DND-41 (cell line): ENCODE measurements around the gene BCAN.

Source experiments
- ATAC-seq: fragments of 200-7000 bp; cut with Tn5 transposase; 3 replicates; pipeline ENCODE4 v1.9.1; 2021; ENCODE audit warnings: low read depth; ENCODE audit not compliant: insufficient read depth
- DNase-seq: peaks from one replicate; pipeline ENCODE4 v3.0.0-alpha.2; 2020
- H2AFZ ChIP-seq: 2 replicates; pipeline ENCODE4 v1.6.0; 2012; ENCODE audit warnings: low read depth, low read length
- H3K27ac ChIP-seq: 2 replicates; pipeline ENCODE4 v1.5.1; 2012; ENCODE audit warnings: low read length, inconsistent platforms
- H3K27me3 ChIP-seq: fragments of 200-600 bp; sonication (generic); 2 replicates; pipeline ENCODE4 v1.6.0; 2012; ENCODE audit warnings: low read length, mild to moderate bottlenecking, inconsistent platforms; ENCODE audit not compliant: insufficient read depth, poor library complexity
- H3K36me3 ChIP-seq: 2 replicates; pipeline ENCODE4 v1.5.1; 2012; ENCODE audit warnings: low read length, inconsistent platforms; ENCODE audit not compliant: insufficient read depth
- H3K4me1 ChIP-seq: 2 replicates; pipeline ENCODE4 v1.5.1; 2012; ENCODE audit warnings: mild to moderate bottlenecking, low read length; ENCODE audit not compliant: insufficient read depth
- H3K4me2 ChIP-seq: 2 replicates; pipeline ENCODE4 v1.6.0; 2012; ENCODE audit warnings: mild to moderate bottlenecking, moderate library complexity, low read length, inconsistent platforms; ENCODE audit not compliant: insufficient read depth
- H3K4me3 ChIP-seq, 2 experiments: fragments of 200-600 bp in 1 of 2; shearing (Covaris generic) in 1 of 2; 2 replicates each; pipeline ENCODE4 v1.5.1; 2012 to 2016; ENCODE audit warnings: inconsistent platforms in 2 of 2, low read length in 2 of 2, mild to moderate bottlenecking in 2 of 2, low read depth in 1 of 2, moderate library complexity in 1 of 2
- H3K79me2 ChIP-seq: 2 replicates; pipeline ENCODE4 v1.6.0; 2012; ENCODE audit warnings: low read length, inconsistent platforms; ENCODE audit not compliant: insufficient read depth
- H3K9ac ChIP-seq: 2 replicates; pipeline ENCODE4 v1.6.0; 2012; ENCODE audit warnings: low read depth, mild to moderate bottlenecking, inconsistent platforms, low read length, moderate library complexity
- H3K9me3 ChIP-seq: 2 replicates; pipeline ENCODE4 v1.5.1; 2012; ENCODE audit warnings: low read length, moderate library complexity, mild to moderate bottlenecking, inconsistent platforms; ENCODE audit not compliant: insufficient read depth, severe bottlenecking
- H4K20me1 ChIP-seq: 2 replicates; pipeline ENCODE4 v1.6.0; 2012; ENCODE audit warnings: low read length; ENCODE audit not compliant: insufficient read depth
- EZH2 ChIP-seq: IDR thresholded peaks from 3 replicates; pipeline ENCODE4 v1.6.1; 2012; ENCODE audit warnings: borderline replicate concordance, low read depth, mild to moderate bottlenecking, moderate library complexity, low read length, inconsistent platforms; ENCODE audit not compliant: severe bottlenecking
- TF ChIP-seq, protein P1 (sequence below): IDR thresholded peaks from 2 replicates; pipeline ENCODE4 v1.5.1; 2012; ENCODE audit warnings: borderline replicate concordance, low read length, moderate library complexity, mild to moderate bottlenecking; ENCODE audit not compliant: poor library complexity, severe bottlenecking; ENCODE audit errors: extremely low read depth

Gene BCAN

DNA sequence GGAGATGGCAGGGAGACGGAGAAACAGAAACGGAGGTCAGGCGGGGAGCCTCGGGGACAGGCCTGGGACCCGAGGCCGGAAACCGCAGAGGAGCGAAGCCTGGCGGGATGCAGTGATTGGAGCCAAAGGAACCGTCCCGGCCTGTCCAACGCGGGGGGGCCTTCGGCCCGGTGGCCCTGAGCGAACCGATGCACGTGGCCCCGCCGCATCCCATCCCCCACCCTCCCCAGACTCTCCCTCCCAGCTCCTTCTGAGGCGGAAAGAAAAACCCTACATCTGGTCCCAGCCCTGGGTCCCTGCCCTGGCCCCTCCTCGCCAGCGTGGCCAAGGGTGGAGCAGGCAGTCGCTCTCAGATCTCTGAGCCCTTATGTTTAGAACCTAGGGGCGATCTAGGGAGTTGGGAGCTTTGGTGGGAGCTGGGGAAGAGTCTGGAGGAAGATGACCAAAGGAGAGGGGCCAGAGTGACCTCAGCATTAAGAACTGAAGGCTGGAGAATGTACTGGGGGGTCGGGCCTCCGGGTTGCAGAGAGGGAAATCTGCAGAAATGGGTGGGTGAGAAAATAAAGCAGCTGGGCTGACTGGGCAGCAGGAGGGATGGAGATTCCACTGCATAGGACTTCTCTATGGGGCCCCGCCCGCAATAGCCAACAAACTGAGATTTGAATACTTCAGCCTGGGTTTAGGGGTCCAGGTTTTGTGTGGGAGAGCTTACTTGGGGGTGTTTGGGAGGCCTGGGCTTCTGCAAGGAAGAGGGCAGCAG, 64.9 kb downstream of the BCAN start:
- Histone ChIP-seq H3K4me2 (peak overlapping the region; percentile 91), H3K4me1 (peaks cover 24% of the 10 kb centered on the region), H3K36me3 (no peaks in the 10 kb centered on the region), H3K4me3 (peak overlapping the region in 1 of 2 experiments; percentile 60; a peak in 2 of 4 replicates), H3K27me3 (peaks cover 17% of the 10 kb centered on the region), H3K27ac (no peak overlapping the region), H3K9ac (peak overlapping the region; percentile 44), H4K20me1 (peaks cover 8% of the 10 kb centered on the region), H2AFZ (peak overlapping the region; percentile 82), H3K79me2 (no peaks in the 10 kb centered on the region), H3K9me3 (no peaks in the 10 kb centered on the region)
- ATAC-seq (peak; percentile 38), DNase-seq (peak; percentile 50)
- peak; percentile 2 for TF ChIP-seq EZH2
- TF ChIP-seq, protein P1, sequence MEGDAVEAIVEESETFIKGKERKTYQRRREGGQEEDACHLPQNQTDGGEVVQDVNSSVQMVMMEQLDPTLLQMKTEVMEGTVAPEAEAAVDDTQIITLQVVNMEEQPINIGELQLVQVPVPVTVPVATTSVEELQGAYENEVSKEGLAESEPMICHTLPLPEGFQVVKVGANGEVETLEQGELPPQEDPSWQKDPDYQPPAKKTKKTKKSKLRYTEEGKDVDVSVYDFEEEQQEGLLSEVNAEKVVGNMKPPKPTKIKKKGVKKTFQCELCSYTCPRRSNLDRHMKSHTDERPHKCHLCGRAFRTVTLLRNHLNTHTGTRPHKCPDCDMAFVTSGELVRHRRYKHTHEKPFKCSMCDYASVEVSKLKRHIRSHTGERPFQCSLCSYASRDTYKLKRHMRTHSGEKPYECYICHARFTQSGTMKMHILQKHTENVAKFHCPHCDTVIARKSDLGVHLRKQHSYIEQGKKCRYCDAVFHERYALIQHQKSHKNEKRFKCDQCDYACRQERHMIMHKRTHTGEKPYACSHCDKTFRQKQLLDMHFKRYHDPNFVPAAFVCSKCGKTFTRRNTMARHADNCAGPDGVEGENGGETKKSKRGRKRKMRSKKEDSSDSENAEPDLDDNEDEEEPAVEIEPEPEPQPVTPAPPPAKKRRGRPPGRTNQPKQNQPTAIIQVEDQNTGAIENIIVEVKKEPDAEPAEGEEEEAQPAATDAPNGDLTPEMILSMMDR: no peak

DNA sequence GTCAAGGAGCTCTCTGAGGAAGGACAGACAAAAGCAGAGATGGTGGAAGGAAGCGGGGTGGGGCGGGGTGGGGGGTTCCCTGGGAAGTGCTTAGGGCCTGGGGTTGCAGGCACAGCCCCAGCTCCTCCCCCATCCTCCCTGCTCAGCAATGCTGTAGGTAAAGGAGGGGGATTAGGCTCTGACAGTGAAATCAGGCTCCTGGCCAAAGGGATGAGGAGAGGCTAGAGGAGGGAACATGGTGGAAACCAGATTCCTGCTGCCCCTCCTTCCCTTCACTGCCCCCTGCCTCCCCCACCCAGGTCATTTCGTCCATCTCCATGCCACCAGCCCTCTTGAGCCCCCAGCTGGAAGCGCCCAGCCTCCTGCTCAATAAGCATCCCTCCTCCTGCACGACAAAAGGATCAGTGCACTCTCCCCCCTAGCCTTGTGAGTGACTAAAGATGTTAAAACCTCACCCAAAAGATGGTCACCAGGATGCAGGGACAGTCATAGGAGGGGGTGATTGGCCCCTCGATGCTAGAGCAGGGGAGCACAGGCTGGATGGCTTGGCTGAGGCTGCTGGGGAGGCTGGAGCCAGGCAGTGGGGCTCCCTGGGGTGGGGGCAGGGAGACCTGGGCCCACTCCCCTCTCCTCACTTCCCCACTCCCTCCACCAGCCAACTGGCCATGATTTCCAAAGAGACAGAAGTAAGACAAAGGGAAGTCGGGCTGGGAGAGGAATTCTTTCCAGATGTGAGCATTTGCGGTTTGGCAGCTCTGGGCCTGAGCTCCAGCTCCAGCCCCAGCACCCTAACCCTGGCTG, 65.7 kb downstream of the BCAN start:
- no peak for TF ChIP-seq EZH2
- TF ChIP-seq, protein P1: no peak
- H3K4me3 ChIP-seq: no peak overlapping the region
- DNase-seq: no peak
- no peak overlapping the region for H3K9ac ChIP-seq
- no peaks in the 10 kb centered on the region for H3K36me3 ChIP-seq
- peaks cover 24% of the 10 kb centered on the region for H3K4me1 ChIP-seq
- no peak for ATAC-seq
- no peaks in the 10 kb centered on the region for H3K79me2 ChIP-seq
- H3K9me3 ChIP-seq: no peaks in the 10 kb centered on the region
- no peak overlapping the region; the same call in 1 of the 2 replicates for H3K4me2 ChIP-seq
- H3K27ac ChIP-seq: no peak overlapping the region
- peaks cover 8% of the 10 kb centered on the region for H4K20me1 ChIP-seq
- no peak overlapping the region for H2AFZ ChIP-seq
- H3K27me3 ChIP-seq: peaks cover 17% of the 10 kb centered on the region

DNA sequence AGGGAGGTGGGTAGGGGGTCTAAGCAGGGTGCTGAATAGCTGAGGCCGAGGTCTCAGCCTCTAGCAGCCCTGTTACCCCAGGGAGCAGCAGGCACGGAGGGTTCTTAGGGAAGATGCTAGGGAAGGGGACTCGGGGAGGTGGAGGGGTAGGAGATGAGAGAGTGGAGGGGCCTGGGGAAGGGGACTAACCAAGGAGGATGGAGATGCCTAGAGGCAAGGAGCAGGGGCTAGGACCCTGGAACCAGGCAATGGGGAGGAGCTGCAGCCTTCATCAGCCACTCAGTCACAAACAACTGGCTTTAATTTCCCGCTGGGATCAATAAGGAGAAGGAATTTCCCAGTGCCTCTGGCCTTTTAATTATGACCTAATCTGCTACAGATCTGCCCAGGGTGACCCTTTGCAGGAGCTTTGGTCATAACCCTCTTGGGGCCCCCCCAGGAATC, 66.3 kb downstream of the BCAN start:
- Histone ChIP-seq H4K20me1 (peaks cover 8% of the 10 kb centered on the region), H3K27me3 (peaks cover 17% of the 10 kb centered on the region), H3K27ac (no peak overlapping the region), H3K9ac (no peak overlapping the region), H3K4me3 (no peak overlapping the region), H3K36me3 (no peaks in the 10 kb centered on the region), H2AFZ (no peak overlapping the region), H3K4me1 (peaks cover 24% of the 10 kb centered on the region), H3K9me3 (no peaks in the 10 kb centered on the region), H3K4me2 (no peak overlapping the region), H3K79me2 (no peaks in the 10 kb centered on the region)
- no peak for TF ChIP-seq EZH2
- DNase-seq: no peak
- ATAC-seq: no peak

DNA sequence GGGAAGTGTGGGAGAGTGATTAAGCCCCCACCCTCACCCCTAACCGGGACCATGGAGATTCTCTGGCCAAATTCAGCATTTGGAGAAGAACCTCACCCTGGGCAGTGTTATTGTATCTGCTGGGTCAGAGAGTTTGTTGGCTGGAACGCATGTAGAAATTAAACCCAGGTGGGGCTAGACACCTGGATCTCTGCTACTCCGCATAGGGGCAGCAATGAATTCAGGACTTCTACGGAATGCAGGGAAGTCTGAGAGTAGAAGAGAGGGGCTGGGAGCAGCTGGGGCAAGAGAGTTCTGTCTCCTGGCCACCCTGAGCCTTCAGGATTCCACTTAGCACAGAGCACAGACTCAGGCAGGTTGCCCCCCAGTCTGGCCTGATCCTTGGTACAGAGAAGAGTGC, 67.1 kb downstream of the BCAN start:
- H3K9me3 ChIP-seq: no peaks in the 10 kb centered on the region
- no peak overlapping the region for H2AFZ ChIP-seq
- TF ChIP-seq, protein P1: no peak
- no peak for TF ChIP-seq EZH2
- H3K4me3 ChIP-seq: no peak overlapping the region
- H3K27ac ChIP-seq: no peak overlapping the region
- peaks cover 8% of the 10 kb centered on the region for H4K20me1 ChIP-seq
- DNase-seq (no peak), ATAC-seq (no peak)
- H3K27me3 ChIP-seq: peaks cover 17% of the 10 kb centered on the region
- H3K4me1 ChIP-seq: peaks cover 24% of the 10 kb centered on the region
- H3K9ac ChIP-seq: no peak overlapping the region
- no peaks in the 10 kb centered on the region for H3K36me3 ChIP-seq
- no peaks in the 10 kb centered on the region for H3K79me2 ChIP-seq
- H3K4me2 ChIP-seq: no peak overlapping the region
